Measurements from ENCODE around the gene EFHC1. TPM values are rescaled to one million over a fixed set of nuclear protein-coding genes. Genes with fewer than 3 reads are reported as not detected.
A peak's percentile ranks its signal among the peaks of the same experiment; 100 is the strongest.

Gene EFHC1
- total RNA-seq, 1 experiment from 2014 or later = 26.9 TPM

GRCh38 chr6:52503851-52504781 lies 84.0 kb downstream of the EFHC1 start:
- ChIA-PET POLR2A (interaction anchor here (0.6 to 3.3 kb wide), 21 partner anchors 11 to 491 kb away, joined by 3 to 45 read pairs (median 5); partner anchors contain the start of genes EFHC1, GSTA4, MCM3 and TMEM14A), CTCF (interaction anchor here (0.7 to 1.3 kb wide), 4 partner anchors 10 to 168 kb away, joined by 3 to 4 read pairs (median 3); partner anchors contain the start of gene TRAM2)
- no peak for TF ChIP-seq CTCF (IDR thresholded peaks at IDR 0.05; ENCODE audit: unreplicated experiment)
- H3K36me3 Mint-ChIP-seq (ENCODE audit: insufficient read depth, unreplicated experiment) = peaks cover 47% of the 10 kb centered on the region
- no TSS peak for BruUV-seq (replicated peaks)
- peak overlapping the region; percentile 28 for H3K4me3 Mint-ChIP-seq (ENCODE audit: unreplicated experiment)
- peaks cover 34% of the 10 kb centered on the region for H3K4me1 Mint-ChIP-seq (ENCODE audit: insufficient read depth, unreplicated experiment)
- DNase-seq (ENCODE audit: unreplicated experiment) = peak; percentile 99
- no peaks in the 10 kb centered on the region for H3K9me3 Mint-ChIP-seq (ENCODE audit: unreplicated experiment)
- H3K27ac Mint-ChIP-seq (ENCODE audit: low read depth, unreplicated experiment) = peak overlapping the region; percentile 61
- intact Hi-C loops (cut with micrococcal nuclease) = loop anchor here (1.0 to 5.0 kb wide), 7 partner anchors 19 to 158 kb away; partner anchors contain the start of genes EFHC1 and TRAM2
- no peaks in the 10 kb centered on the region for H3K27me3 Mint-ChIP-seq (ENCODE audit: insufficient read depth, unreplicated experiment)

DNA sequence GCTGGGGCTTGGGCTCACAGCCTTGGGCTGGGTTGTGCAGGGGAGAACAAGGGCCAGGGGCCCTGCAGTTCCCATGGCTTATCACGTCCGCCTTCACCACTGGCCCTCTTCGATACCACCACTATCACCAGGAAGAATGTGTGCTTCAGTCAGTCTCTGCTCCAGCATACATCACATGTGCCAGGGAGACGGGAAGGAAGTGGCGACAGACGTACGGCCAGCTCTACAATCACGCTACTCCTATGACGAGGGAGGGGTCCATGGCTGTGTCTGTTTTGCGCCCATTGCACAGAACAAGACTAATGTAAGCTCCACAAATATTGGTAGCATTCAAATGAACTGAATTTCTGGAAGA lies 84.6 kb downstream of the EFHC1 start:
- Mint-ChIP-seq H3K27ac (ENCODE audit: low read depth, unreplicated experiment) (peak overlapping the region; percentile 61), H3K9me3 (ENCODE audit: unreplicated experiment) (no peaks in the 10 kb centered on the region), H3K4me1 (ENCODE audit: insufficient read depth, unreplicated experiment) (peaks cover 34% of the 10 kb centered on the region), H3K27me3 (ENCODE audit: insufficient read depth, unreplicated experiment) (no peaks in the 10 kb centered on the region), H3K36me3 (ENCODE audit: insufficient read depth, unreplicated experiment) (peaks cover 49% of the 10 kb centered on the region), H3K4me3 (ENCODE audit: unreplicated experiment) (peak overlapping the region; percentile 28)
- ChIA-PET POLR2A (interaction anchor here (0.6 to 3.3 kb wide), 19 partner anchors 10 to 491 kb away, joined by 3 to 45 read pairs (median 7); partner anchors contain the start of genes EFHC1, GSTA4, MCM3 and TMEM14A), CTCF (interaction anchor here (1.1 to 1.3 kb wide), 2 partner anchors 10 to 72 kb away, joined by 3 to 4 read pairs; partner anchors contain the start of gene TRAM2)
- intact Hi-C loops (cut with micrococcal nuclease) = loop anchor here (1.0 to 5.0 kb wide), 7 partner anchors 18 to 158 kb away; partner anchors contain the start of genes EFHC1 and TRAM2
- no TSS peak for BruUV-seq (replicated peaks)
- DNase-seq (ENCODE audit: unreplicated experiment) = no peak
- no peak for TF ChIP-seq CTCF (IDR thresholded peaks at IDR 0.05; ENCODE audit: unreplicated experiment)

GRCh38 chr6:52505726-52506409 lies 85.7 kb downstream of the EFHC1 start:
- no peak for TF ChIP-seq CTCF (IDR thresholded peaks at IDR 0.05; ENCODE audit: unreplicated experiment)
- DNase-seq (ENCODE audit: unreplicated experiment) = no peak
- H3K36me3 Mint-ChIP-seq (ENCODE audit: insufficient read depth, unreplicated experiment) = peaks cover 49% of the 10 kb centered on the region
- peaks cover 34% of the 10 kb centered on the region for H3K4me1 Mint-ChIP-seq (ENCODE audit: insufficient read depth, unreplicated experiment)
- H3K27me3 Mint-ChIP-seq (ENCODE audit: insufficient read depth, unreplicated experiment) = no peaks in the 10 kb centered on the region
- intact Hi-C loops (cut with micrococcal nuclease) = loop anchor here (2.0 kb wide), 2 partner anchors 17 to 71 kb away; partner anchors contain the start of gene TRAM2
- H3K27ac Mint-ChIP-seq (ENCODE audit: low read depth, unreplicated experiment) = no peak overlapping the region
- H3K4me3 Mint-ChIP-seq (ENCODE audit: unreplicated experiment) = no peak overlapping the region
- no TSS peak for BruUV-seq (replicated peaks)
- CTCF ChIA-PET = interaction anchor here (1.3 kb wide), 1 partner anchor 10 kb away, joined by 4 read pairs; no protein-coding TSS in a partner anchor
- POLR2A ChIA-PET = interaction anchor here (0.7 kb wide), 2 partner anchors 17 to 69 kb away, joined by 3 read pairs; no protein-coding TSS in a partner anchor
- H3K9me3 Mint-ChIP-seq (ENCODE audit: unreplicated experiment) = no peaks in the 10 kb centered on the region

Measured in MCF 10A (cell line).